ENCODE data around the gene STK32B.

- TF ChIP-seq POLR2A (IDR thresholded peaks at IDR 0.05) (no peak), CTCF (IDR thresholded peaks at IDR 0.05) (no peak)
These were observed 2.6 kb upstream of the STK32B start for GRCh38 chr4:5048721-5049120.

All from lower leg skin (tissue), 3 donors.